IPS-18a (cell line): ENCODE measurements around the gene DNAJA2.
"Not testable (repeated sequence)": the region's sequence is repeated elsewhere in the genome, so short reads cannot be mapped to it uniquely, and the experiment has no call there.

Experiments
- H3K27ac ChIP-seq: one replicate; pipeline ENCODE4 v1.5.1; 2013; ENCODE audit warnings: low read length
- H3K27me3 ChIP-seq: one replicate; pipeline ENCODE4 v1.6.1; 2013; ENCODE audit warnings: mild to moderate bottlenecking, low read length; ENCODE audit not compliant: control insufficient read depth, insufficient read depth
- H3K36me3 ChIP-seq: one replicate; pipeline ENCODE4 v1.6.1; 2013; ENCODE audit warnings: low read depth, low read length; ENCODE audit not compliant: control insufficient read depth
- H3K4me1 ChIP-seq: one replicate; pipeline ENCODE4 v1.6.1; 2013; ENCODE audit warnings: low read depth, low read length; ENCODE audit not compliant: control insufficient read depth
- H3K4me3 ChIP-seq: one replicate; pipeline ENCODE4 v1.5.1; 2013; ENCODE audit warnings: low read length
- H3K9ac ChIP-seq: one replicate; pipeline ENCODE4 v1.6.1; 2013; ENCODE audit warnings: mild to moderate bottlenecking, low read length, moderate library complexity
- H3K9me3 ChIP-seq: one replicate; pipeline ENCODE4 v1.6.1; 2013; ENCODE audit warnings: low read depth, low read length; ENCODE audit not compliant: control insufficient read depth

The DNAJA2 gene

GRCh38 chr16:46948548-46949166 is 24.8 kb downstream of the DNAJA2 start:
- Histone ChIP-seq H3K9me3 (no peaks in the 10 kb centered on the region), H3K4me3 (no peak overlapping the region), H3K27me3 (no peaks in the 10 kb centered on the region), H3K9ac (no peak overlapping the region), H3K36me3 (no peaks in the 10 kb centered on the region), H3K4me1 (no peaks in the 10 kb centered on the region), H3K27ac (no peak overlapping the region)

DNA sequence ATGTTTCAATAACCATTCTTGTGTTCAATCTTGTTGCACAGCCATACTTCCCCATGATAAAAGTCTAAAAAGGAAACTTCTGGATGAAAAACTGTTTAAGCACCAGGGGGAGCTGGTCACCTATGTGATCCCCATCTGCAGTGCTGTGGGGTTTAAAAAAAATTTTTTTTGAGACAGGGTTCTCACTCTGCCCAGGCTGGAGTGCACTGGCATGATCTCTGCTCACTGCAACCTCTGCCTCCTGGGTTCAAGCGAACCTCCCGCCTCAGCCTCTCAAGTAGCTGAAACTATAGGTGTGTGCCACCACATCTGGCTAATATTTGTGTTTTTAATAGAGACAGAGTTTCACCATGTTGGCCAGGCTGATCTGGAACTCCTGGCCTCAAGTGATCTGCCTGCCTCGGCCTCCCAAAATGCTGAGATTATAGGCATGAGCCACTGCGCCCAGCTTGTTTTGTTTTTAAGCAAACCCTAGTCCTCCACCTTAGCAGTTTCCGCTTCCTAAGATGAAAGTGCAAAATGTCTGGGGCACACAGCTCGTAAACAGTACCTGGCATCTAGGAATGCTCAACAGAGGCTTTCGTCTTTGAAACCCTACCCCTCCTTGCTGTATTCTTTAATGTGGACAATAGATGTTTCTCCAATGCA is 25.4 kb downstream of the DNAJA2 start:
- Histone ChIP-seq H3K4me1 (no peaks in the 10 kb centered on the region), H3K4me3 (no peak overlapping the region), H3K9ac (no peak overlapping the region), H3K27ac (no peak overlapping the region), H3K27me3 (no peaks in the 10 kb centered on the region), H3K36me3 (no peaks in the 10 kb centered on the region), H3K9me3 (no peaks in the 10 kb centered on the region)

DNA sequence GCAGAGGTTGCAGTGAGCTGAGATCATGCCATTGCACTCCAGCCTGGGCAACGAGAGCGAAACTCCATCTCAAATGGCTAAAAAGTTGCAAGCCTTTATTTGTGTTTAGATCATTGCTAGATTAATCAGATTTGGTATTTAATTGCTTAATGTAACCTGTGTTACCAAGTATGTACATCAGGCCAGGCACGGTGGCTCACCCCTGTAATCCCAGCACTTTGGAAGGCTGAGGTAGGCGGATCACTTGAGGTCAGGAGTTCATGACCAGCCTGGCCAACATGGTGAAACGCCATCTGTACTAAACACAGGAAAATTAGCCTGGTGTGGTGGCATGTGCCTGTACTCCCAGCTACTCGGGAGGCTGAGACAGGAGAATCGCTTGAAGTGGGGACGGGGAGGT is 28.8 kb downstream of the DNAJA2 start:
- H3K36me3 ChIP-seq, H3K4me1 ChIP-seq, H3K9ac ChIP-seq, H3K27me3 ChIP-seq, H3K4me3 ChIP-seq, H3K27ac ChIP-seq, H3K9me3 ChIP-seq: not testable (repeated sequence)

DNA sequence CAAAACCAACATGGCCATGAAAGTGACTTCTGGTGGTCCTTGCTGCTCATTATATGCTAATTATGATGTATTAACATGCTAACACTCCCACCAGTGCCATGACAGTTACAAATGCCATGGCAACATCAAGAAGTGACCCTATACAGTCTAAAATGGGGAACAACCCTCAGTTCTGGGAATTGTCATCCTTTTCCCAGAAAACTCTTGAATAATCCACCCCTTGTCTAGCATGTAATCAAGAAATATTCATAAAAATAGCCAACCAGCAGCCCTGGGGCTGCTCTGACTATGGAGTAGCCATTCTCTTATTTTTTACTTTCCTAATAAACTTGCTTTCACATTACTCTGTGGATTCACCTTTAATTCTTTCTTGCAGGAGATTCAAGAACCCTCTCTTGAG is 35.9 kb downstream of the DNAJA2 start:
- H3K9ac ChIP-seq: no peak overlapping the region
- no peaks in the 10 kb centered on the region for H3K9me3 ChIP-seq
- H3K27me3 ChIP-seq: no peaks in the 10 kb centered on the region
- H3K27ac ChIP-seq: no peak overlapping the region
- no peak overlapping the region for H3K4me3 ChIP-seq
- no peaks in the 10 kb centered on the region for H3K36me3 ChIP-seq
- H3K4me1 ChIP-seq: no peaks in the 10 kb centered on the region

DNA sequence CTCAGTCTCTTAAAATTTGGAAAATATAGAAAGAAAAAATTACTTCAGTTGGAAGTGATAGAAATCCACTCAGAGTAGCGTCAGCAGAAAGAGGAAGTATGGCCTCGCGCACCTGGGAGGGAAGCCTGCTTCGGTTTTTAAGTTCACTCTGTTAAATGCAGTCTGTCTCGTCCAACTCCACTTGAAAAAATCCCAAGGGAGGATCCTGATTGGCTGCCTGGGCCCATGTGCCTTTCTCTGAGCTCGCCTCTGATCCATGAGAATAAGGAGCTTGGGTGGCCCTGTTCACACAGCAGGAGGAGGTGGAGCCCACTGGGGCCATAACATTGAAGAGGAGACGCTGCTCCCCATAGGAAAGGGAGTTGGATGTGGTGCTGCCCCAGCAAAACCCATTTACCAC is 40.7 kb downstream of the DNAJA2 start:
- H3K9me3 ChIP-seq: no peaks in the 10 kb centered on the region
- no peak overlapping the region for H3K4me3 ChIP-seq
- peaks cover 20% of the 10 kb centered on the region for H3K36me3 ChIP-seq
- no peak overlapping the region for H3K9ac ChIP-seq
- no peaks in the 10 kb centered on the region for H3K27me3 ChIP-seq
- H3K27ac ChIP-seq: no peak overlapping the region
- H3K4me1 ChIP-seq: no peaks in the 10 kb centered on the region

GRCh38 chr16:46930861-46931260 is 42.6 kb downstream of the DNAJA2 start:
- no peak overlapping the region for H3K4me3 ChIP-seq
- H3K36me3 ChIP-seq: peaks cover 35% of the 10 kb centered on the region
- H3K27ac ChIP-seq: no peak overlapping the region
- H3K27me3 ChIP-seq: no peaks in the 10 kb centered on the region
- H3K4me1 ChIP-seq: no peaks in the 10 kb centered on the region
- no peaks in the 10 kb centered on the region for H3K9me3 ChIP-seq
- no peak overlapping the region for H3K9ac ChIP-seq

GRCh38 chr16:46929378-46930332 is 43.8 kb downstream of the DNAJA2 start:
- H3K4me3 ChIP-seq: no peak overlapping the region
- H3K9ac ChIP-seq: no peak overlapping the region
- H3K9me3 ChIP-seq: no peaks in the 10 kb centered on the region
- no peaks in the 10 kb centered on the region for H3K4me1 ChIP-seq
- H3K27me3 ChIP-seq: no peaks in the 10 kb centered on the region
- H3K36me3 ChIP-seq: peaks cover 38% of the 10 kb centered on the region
- H3K27ac ChIP-seq: no peak overlapping the region

GRCh38 chr16:46928811-46929210 is 44.7 kb downstream of the DNAJA2 start:
- Histone ChIP-seq H3K27me3 (no peaks in the 10 kb centered on the region), H3K36me3 (peaks cover 46% of the 10 kb centered on the region), H3K4me3 (no peak overlapping the region), H3K9ac (no peak overlapping the region), H3K27ac (no peak overlapping the region), H3K9me3 (no peaks in the 10 kb centered on the region), H3K4me1 (no peaks in the 10 kb centered on the region)

DNA sequence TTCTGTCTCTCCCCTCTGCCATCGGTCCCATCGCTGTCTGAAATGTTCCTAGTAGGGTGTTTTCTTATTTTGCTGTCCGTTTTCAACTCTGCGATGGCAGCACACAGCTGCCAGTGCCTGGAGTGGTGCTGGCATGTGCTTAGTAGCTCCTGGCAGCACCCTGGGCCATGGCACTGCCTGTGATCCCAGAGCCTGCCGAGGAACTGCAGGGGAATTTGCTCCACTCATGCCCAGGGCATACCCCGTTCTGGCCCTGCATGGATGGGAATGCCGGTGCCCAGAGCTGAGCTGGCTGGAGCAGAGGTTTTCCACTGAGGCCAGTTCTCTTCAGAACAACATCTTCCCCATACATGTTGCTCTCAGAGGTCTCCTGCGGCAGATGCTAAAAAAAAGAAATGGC is 46.2 kb downstream of the DNAJA2 start:
- H3K9ac ChIP-seq: no peak overlapping the region
- no peak overlapping the region for H3K4me3 ChIP-seq
- H3K9me3 ChIP-seq: no peaks in the 10 kb centered on the region
- peaks cover 58% of the 10 kb centered on the region for H3K36me3 ChIP-seq
- H3K27ac ChIP-seq: no peak overlapping the region
- no peaks in the 10 kb centered on the region for H3K27me3 ChIP-seq
- no peaks in the 10 kb centered on the region for H3K4me1 ChIP-seq

DNA sequence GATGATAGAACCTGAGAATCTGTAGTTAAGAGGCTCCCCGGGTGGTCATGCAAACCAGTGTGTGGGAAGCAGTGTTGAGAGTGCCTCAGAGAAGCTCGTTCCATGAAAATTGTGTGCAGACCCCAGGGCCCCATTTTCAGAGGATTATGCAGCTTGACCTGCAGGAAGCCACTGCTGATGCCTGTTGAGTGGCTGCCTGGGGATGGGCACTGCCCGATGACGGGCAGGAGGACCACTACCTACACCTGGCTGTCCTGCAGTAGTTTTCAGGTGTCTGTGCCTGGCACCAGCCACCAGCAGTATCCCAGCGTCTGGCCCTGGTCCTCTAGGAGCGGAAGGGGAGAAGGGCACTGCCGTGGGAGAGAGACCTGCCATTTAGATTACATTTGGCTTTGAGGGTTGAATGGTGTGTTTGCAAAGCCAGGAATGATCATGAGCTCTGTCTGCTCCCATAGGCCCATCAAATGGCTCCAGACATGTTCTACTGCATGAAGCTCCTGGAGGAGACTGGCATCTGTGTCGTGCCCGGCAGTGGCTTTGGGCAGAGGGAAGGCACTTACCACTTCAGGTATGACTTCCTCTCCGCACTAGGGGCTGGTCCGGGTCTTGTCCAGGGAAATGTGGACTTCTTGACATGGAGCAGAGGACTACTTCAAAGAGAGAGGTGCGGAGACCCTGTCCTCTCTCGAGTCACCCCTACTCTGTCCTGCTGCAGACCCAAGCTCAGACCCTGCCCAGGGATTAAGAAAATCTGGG is 46.8 kb downstream of the DNAJA2 start:
- H3K9me3 ChIP-seq: no peaks in the 10 kb centered on the region
- no peak overlapping the region for H3K9ac ChIP-seq
- peaks cover 64% of the 10 kb centered on the region for H3K36me3 ChIP-seq
- no peak overlapping the region for H3K4me3 ChIP-seq
- no peak overlapping the region for H3K27ac ChIP-seq
- H3K27me3 ChIP-seq: no peaks in the 10 kb centered on the region
- H3K4me1 ChIP-seq: no peaks in the 10 kb centered on the region

DNA sequence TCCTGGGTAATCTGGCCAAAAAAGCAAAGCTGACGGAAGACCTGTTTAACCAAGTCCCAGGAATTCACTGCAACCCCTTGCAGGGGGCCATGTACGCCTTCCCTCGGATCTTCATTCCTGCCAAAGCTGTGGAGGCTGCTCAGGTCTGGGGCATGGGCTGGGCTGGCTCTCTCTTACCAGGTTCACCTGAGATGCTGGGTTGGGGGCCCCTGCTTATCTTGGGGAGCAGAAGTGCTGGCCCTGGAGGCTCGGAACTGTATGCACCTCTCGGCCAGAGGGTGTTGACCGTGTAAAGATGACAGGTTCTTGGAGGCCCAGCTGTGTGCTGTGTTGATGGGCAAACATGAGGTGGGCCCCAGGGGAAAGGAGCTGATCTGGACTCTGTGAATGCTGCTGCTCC is 49.1 kb downstream of the DNAJA2 start:
- no peaks in the 10 kb centered on the region for H3K27me3 ChIP-seq
- no peak overlapping the region for H3K27ac ChIP-seq
- H3K9me3 ChIP-seq: no peaks in the 10 kb centered on the region
- H3K36me3 ChIP-seq: peaks cover 71% of the 10 kb centered on the region
- no peak overlapping the region for H3K9ac ChIP-seq
- H3K4me3 ChIP-seq: no peak overlapping the region
- no peaks in the 10 kb centered on the region for H3K4me1 ChIP-seq
